ENCODE results near the gene VAV3.
"Not testable (repeated sequence)": the region's sequence is repeated elsewhere in the genome, so short reads cannot be mapped to it uniquely, and the experiment has no call there.

VAV3 gene

DNA sequence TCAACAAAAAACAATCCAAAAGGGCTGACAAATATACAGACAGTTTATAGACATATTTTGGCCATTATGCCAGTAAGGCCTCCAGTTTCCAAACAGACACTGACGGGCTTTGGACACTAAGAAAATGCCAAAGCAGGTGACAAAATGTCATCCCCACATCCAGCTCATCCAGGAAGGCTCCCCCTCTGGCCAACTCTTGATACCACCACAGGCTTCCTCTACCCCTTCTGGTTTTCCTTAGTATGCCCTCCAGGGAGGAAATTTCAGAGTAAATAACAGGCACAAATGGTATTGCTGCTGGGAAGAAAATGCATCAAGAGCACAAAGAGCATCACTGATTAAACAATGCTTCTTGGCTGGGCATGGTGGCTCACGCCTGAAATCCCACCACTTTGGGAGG lies 225.3 kb downstream of the VAV3 start:
- DNase-seq (ENCODE audit: low spot score): no peak

DNA sequence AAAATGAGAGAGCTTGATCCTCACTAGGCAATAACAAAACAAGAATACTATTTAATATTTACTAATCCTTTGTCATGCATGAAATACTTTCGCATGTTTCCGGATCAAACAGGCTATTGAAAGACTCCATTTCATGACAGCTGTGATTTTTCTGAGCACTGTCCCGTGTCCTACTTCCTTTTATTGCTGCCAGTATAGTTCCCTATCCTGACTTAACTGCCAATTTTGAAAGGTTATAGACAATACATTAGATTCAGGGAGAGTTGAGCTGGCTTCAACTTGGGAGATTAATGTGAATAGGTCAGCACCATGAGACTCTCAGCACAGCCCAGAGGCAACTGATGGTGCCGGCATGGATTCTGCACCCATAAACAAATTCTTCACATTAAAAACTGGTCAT lies 225.8 kb downstream of the VAV3 start:
- DNase-seq (ENCODE audit: low spot score): no peak

DNA sequence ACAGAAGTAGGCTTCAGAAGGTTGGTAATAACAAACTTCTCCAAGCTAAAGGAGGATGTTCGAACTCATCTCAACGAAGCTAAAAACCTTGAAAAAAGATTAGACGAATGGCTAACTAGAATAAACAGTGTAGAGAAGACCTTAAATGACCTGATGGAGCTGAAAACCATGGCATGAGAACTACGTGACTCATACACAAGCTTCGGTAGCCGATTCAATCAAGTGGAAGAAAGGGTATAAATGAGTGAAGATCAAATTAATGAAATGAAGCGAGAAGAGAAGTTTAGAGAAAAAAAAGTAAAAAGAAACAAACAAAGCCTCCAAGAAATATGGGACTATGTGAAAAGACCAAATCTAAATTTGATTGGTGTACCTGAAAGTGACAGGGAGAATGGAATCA lies 231.6 kb downstream of the VAV3 start:
- DNase-seq (ENCODE audit: low spot score): not testable (repeated sequence)

- no peak for DNase-seq (ENCODE audit: low spot score)
Measured at GRCh38 chr1:107727866-107728265, 237.1 kb downstream of the VAV3 start.

GRCh38 chr1:107726860-107727259 lies 238.1 kb downstream of the VAV3 start:
- no peak for DNase-seq (ENCODE audit: low spot score)

DNA sequence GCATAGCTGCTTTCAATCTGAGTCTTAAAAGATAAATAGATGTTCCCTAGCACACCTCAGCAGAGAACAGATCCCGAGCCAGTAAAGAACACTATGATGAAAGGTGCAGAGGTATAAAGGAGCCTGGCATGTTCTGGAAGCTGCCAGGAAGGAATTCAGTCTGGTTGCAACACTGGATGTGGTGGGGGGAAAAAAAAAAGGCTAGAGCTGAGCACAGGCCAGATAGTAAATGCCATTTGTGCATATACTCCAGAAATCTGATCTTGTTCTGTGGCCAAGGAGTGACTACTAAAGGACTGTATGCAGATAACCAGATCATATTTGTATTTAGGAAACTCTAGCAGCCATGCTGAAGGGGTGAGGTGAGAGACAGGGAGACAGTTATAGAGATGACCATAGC lies 240.3 kb downstream of the VAV3 start:
- DNase-seq (ENCODE audit: low spot score): no peak

DNA sequence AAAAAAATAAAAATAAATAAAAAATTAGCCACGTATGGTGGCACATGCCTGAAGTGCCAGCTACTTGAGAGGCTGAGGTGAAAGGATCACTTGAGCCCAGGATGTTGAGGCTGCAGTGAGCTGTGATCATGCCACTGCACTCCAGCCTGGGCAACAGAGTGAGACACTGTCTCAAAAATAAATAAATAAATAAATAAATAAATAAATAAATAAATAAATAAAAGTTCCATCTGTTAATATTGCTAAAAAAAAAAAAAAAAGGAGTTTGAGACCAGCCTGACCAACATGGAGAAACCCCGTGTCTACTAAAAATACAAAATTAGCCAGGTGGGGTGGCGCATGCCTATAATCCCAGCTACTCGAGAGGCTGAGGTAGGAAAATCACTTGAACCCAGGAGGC lies 244.8 kb downstream of the VAV3 start:
- DNase-seq (ENCODE audit: low spot score): not testable (repeated sequence)

- no peak for DNase-seq (ENCODE audit: low spot score)
Measured at GRCh38 chr1:107710005-107710404, 255.0 kb downstream of the VAV3 start.

DNA sequence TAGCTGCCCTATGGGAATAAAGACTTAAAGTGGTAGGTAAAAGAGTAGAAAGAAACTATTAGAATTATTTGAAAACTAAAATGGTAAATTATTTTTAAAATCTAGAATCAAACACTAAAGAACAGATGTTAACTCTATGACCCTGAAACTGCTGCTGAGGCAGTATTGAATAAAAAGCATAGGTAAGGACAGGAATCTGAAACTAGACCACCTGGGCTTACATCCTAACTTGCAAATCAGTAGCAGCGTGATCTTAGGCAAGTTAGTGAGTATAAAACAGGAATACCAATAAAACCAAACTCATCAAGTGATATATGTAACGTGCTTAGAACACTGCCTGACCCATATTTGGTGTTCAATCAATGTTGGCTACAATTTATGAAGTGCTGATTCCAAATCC lies 257.9 kb downstream of the VAV3 start:
- DNase-seq (ENCODE audit: low spot score): no peak

DNA sequence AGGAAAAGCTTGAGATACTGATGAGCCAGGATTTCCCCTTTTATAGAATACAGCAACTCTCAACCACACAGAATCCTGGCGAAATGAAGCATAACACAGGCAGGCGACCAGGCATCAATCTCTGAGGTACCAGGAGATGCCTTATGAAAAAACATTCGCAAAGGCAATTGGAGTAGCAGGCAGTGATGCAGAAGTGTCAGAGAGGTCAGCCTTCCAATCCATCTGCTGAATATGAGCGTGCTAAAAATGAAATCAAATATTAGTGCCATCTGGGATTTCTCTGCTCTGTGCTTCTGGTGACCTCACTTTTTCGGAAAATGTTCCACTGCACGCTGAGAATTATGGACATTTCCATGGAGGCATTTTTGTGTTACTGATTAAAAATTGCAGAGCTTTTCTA lies 258.8 kb downstream of the VAV3 start:
- no peak for DNase-seq (ENCODE audit: low spot score)

DNA sequence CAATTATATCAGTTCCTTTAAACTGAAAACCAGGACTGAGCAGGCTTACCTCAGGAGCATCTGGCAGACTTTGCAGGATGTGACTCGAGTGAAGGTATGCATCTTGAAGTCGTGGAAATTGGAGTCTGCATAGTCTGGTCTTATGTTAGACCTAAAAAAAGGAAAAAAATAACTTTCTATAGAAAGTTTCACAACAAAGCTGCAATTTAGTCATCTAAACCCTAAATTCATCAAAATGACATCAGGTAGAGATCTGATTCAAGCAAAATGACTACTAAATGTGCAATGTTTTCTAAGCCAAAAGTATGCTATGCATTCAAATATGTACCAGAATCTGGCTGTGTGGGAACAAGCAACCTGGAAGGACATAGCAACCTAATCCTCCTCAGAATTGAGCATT lies 260.1 kb downstream of the VAV3 start:
- DNase-seq (ENCODE audit: low spot score): no peak

DNA sequence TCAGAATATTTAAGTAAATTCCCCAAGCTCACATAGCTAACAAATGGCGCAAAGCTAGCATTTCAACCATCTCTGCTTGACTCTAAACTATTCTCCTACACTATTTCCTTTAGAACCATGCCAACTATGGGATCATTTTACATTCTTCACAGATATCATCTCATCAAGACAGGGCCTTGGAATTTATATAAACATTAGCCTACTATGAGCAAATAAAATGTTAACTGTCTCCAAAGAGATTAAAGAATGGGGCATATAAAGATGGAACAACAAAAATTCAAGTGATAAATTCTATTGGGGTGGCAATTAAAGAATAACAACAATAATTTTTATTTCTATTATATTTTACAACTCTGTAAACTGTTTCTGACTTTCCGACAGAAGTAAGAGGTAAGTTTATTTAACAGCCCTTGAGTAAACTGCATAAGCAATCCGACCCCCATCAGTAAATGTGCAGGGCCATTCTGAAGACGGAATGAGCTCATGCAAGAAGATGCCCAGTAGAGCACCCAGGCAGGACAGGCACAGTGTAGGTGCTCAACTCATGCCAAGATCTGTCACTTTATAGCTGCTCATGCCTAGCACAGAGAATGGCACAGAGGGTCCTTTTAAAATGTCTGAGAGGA lies 261.9 kb downstream of the VAV3 start:
- DNase-seq (ENCODE audit: low spot score): no peak

GRCh38 chr1:107700651-107701050 lies 264.3 kb downstream of the VAV3 start:
- DNase-seq (ENCODE audit: low spot score): not testable (repeated sequence)

GRCh38 chr1:107698161-107698560 lies 266.8 kb downstream of the VAV3 start:
- DNase-seq (ENCODE audit: low spot score): no peak

GRCh38 chr1:107695341-107695740 lies 269.6 kb downstream of the VAV3 start:
- DNase-seq (ENCODE audit: low spot score): no peak

DNA sequence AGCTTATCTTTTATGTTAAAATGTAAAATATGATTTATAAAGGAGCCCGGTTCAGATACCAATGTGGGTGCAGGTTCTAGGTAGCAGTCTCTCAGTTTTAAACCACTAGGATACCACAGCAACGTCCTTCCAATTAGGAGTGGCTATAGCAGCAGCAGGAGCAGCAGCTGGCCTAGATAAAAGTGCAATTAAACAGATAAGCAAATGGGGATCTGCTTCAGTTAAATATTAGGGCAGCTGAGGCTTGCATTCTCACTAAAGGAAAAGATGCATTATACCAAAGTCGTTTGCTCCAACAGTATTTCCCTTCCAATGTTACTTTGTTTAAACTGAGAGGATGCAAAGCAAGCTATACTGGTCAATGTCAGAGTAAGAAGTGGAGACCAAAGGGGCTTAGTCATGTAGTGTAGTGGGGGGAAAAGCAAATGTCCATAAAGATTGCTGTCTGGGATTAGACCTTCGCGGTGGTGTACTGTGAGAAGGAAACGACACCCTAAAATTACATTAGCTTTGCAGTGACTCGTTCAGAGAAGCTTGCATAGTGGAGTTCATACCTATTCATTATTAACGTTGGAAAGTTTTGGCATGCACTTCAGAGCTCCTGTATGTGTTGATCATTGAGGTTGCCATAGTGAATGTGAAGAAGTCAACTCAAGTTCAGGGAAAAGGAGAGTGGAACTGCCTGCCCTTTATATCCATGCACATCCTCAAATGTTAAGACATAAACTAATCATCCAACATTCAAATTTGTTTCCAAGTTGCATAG lies 272.2 kb downstream of the VAV3 start:
- DNase-seq (ENCODE audit: low spot score): no peak

DNA sequence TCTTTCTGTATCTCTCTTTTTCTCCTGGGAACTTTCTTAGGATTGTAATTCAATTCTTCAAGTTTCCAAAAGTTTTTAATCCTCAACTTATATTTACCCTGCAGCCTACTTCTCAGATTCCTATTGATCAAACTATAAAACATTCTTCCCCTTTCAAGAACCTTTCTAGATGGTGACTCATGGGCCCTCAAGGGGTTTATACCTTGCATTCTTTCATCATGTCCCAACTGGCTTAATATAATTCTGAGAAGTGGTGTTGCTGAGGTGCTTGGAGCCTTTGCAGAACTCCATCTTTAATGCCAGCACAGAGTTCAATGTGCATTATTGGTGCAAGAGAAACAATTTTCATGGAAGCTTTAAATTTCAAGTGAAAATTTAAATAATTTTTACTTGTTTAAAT lies 273.4 kb downstream of the VAV3 start:
- DNase-seq (ENCODE audit: low spot score): no peak

DNA sequence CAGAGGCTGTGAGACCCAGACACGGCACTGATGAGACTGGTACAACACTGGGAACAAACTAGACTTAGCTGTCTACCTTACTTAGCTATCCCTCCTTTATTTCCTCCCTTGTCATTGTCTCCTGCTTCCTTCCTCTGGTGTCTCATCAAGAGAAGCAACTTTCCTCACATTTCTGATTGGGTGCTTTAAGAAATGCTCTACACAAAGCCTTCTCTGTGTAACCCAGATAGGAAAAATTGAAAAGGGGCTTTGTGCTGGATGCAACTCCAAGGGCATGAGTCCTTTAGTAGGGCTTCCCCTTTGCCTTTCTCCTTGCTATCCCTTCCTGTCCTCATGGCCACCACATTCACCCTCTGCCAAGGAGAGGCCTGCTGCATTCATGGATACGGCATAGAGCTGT lies 274.5 kb downstream of the VAV3 start:
- no peak for DNase-seq (ENCODE audit: low spot score)

- no peak for DNase-seq (ENCODE audit: low spot score)
Measured at GRCh38 chr1:107689733-107690132, 275.2 kb downstream of the VAV3 start.

DNA sequence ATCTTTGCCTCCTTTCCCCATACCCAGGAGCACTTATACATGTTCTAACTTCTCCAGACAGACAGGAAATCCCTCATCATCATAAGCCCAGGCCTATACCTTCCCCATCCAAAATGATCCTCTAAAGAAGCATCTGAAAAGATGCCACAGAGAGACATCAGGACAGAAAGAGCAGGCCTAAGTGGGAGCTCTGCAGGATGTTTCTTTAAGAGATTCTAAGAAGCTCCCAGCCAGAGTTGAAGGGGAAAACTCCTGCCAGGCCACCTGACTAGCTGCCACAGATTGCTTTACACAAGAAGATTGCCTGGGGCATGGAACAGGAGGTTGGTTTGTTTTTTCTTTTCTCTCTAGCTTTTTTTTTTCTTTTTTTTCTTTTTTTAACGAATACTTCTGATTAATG lies 275.8 kb downstream of the VAV3 start:
- no peak for DNase-seq (ENCODE audit: low spot score)

- DNase-seq (ENCODE audit: low spot score): no peak
Measured at GRCh38 chr1:107687849-107688753, 276.9 kb downstream of the VAV3 start.

- no peak for DNase-seq (ENCODE audit: low spot score)
Measured at GRCh38 chr1:107683683-107684082, 281.3 kb downstream of the VAV3 start.

DNA sequence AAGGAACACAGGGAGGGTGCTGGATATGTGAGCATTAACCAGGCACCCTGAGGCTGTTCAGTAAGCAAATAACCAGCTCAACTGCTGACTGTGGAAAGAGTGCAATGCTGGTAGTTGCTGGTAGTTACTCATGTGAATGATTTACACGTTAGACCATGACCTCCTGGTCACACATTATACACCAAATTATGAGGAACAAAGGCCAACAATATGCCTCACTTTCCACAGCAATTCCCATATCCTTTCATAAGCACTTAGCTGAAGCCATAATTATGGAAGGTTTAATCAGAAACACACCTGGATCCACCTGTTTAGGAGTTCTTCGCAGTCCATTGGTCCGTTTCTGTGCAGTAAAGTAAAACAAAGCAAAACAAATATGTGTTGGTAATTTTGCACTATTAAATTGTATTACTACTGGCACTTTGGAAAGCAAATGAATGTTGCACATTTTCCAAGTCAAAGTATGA lies 281.8 kb downstream of the VAV3 start:
- DNase-seq (ENCODE audit: low spot score): no peak

All from ecto neural progenitor cell (in vitro differentiated cells).